ENCODE measurements around the gene AHI1.

- no peak for TF ChIP-seq CTCF (IDR thresholded peaks at IDR 0.05)
- TF ChIP-seq POLR2A (IDR thresholded peaks at IDR 0.05): no peak
Measured at GRCh38 chr6:135504734-135505133, 7.2 kb upstream of the AHI1 start.
